K562 (cell line): ENCODE results near the gene AKT2. TPM values are rescaled to one million over a fixed set of nuclear protein-coding genes. Genes with fewer than 3 reads are reported as not detected.

Source experiments
- ATAC-seq: fragments of 200-7000 bp; cut with Tn5 transposase; 3 replicates; pipeline ENCODE4 v1.9.1; 2020; ENCODE audit warnings: moderate library complexity
- BruUV-seq: library from RNA; stranded (reverse); fragments of 400-500 nt; replicated peaks from 2 replicates; lab custom pipeline; 2021; lab: Mats Ljungman, UMichigan
- CTCF ChIA-PET: fragments of 300-600 bp; formaldehyde crosslinking; extraction: SDS; loops from one replicate; lab custom pipeline; 2021; ENCODE audit warnings: low intra/inter-chr PET ratio; lab: Yijun Ruan, JAX
- POLR2A ChIA-PET: fragments of 300-600, 350-650 bp; sonication (Branson Sonifier 250); formaldehyde crosslinking; extraction: SDS; loops from one replicate; lab custom pipeline; 2021; ENCODE audit warnings: antibody characterized with exemption, inconsistent platforms; lab: Yijun Ruan, JAX
- DNase-seq, 4 experiments: peaks; one replicate each; pipeline versions ENCODE4 v3.0.0 to v3.0.0-alpha.2; 2011 to 2018; ENCODE audit warnings: low spot score in 3 of 4, mixed read lengths in 3 of 4; ENCODE audit errors: extremely low read depth in 1 of 4
- FAIRE-seq: peaks from 2 replicates; lab custom pipeline; 2011; peaks lifted over from hg19 to GRCh38; lab: Jason Lieb, UNC
- H2AFZ ChIP-seq: 2 replicates; pipeline ENCODE4 v1.6.0; 2011; ENCODE audit warnings: low read depth, low read length, control low read depth, inconsistent platforms
- H3K27ac ChIP-seq: fragments of 200-600 bp; 3 replicates; pipeline ENCODE4 v1.8.0; 2011; ENCODE audit warnings: low read depth, mild to moderate bottlenecking, control low read depth, inconsistent platforms, low read length, moderate library complexity, mixed read lengths; ENCODE audit errors: extremely low read depth
- H3K27me3 ChIP-seq, 2 experiments: fragments of 300-600 bp in 1 of 2; 2 replicates in 1 of 2; 3 replicates in 1 of 2; pipeline versions ENCODE4 v1.6.0 to v1.8.0; 2011; ENCODE audit warnings: inconsistent platforms in 2 of 2, low read length in 2 of 2, mild to moderate bottlenecking in 1 of 2, mixed read lengths in 1 of 2, moderate library complexity in 1 of 2; ENCODE audit not compliant: control insufficient read depth in 2 of 2, insufficient read depth in 2 of 2
- H3K36me3 ChIP-seq: fragments of 300-600 bp; 3 replicates; pipeline ENCODE4 v1.8.0; 2011; ENCODE audit warnings: mild to moderate bottlenecking, low read length, inconsistent platforms; ENCODE audit not compliant: control insufficient read depth, insufficient read depth
- H3K4me1 ChIP-seq, 2 experiments: fragments of 200-600 bp in 1 of 2; replicated peaks in 1 of 2; 2 replicates in 1 of 2; 3 replicates in 1 of 2; pipeline versions ENCODE4 v1.5.1 to v1.8.0; 2011; ENCODE audit warnings: inconsistent platforms in 2 of 2, low read length in 2 of 2, mild to moderate bottlenecking in 1 of 2, mixed read lengths in 1 of 2, moderate library complexity in 1 of 2; ENCODE audit not compliant: control insufficient read depth in 2 of 2, insufficient read depth in 2 of 2
- H3K4me2 ChIP-seq: 2 replicates; pipeline ENCODE4 v1.6.1; 2011; ENCODE audit warnings: low read length, control low read depth, inconsistent platforms, mixed read lengths; ENCODE audit not compliant: insufficient read depth
- H3K4me3 ChIP-seq: fragments of 200-600 bp; sonication (generic), shearing (Covaris generic); 2 replicates; pipeline ENCODE4 v1.5.1; 2016; ENCODE audit warnings: control low read depth, inconsistent platforms
- H3K79me2 ChIP-seq: fragments of 200-600 bp; 3 replicates; pipeline ENCODE4 v1.8.0; 2011; ENCODE audit warnings: low read length, inconsistent platforms; ENCODE audit not compliant: control insufficient read depth, insufficient read depth
- H3K9ac ChIP-seq, 2 experiments: 2 replicates each; pipeline versions ENCODE4 v1.6.0 to v1.6.1; 2011; ENCODE audit warnings: low read depth in 2 of 2, low read length in 2 of 2, control low read depth in 1 of 2, inconsistent platforms in 1 of 2, mild to moderate bottlenecking in 1 of 2, mixed read lengths in 1 of 2; ENCODE audit not compliant: insufficient read depth in 1 of 2
- H3K9me1 ChIP-seq: one replicate; pipeline ENCODE4 v1.6.0; 2011; ENCODE audit warnings: inconsistent platforms, mild to moderate bottlenecking, low read length, moderate library complexity; ENCODE audit not compliant: control insufficient read depth, insufficient read depth
- H3K9me3 ChIP-seq: replicated peaks from 2 replicates; pipeline ENCODE4 v1.5.1; 2011; ENCODE audit warnings: low read depth, low read length, inconsistent platforms; ENCODE audit not compliant: control insufficient read depth, insufficient read depth
- H4K20me1 ChIP-seq: replicated peaks from 2 replicates; pipeline ENCODE4 v1.6.1; 2011; ENCODE audit warnings: low read length, inconsistent platforms, mixed read lengths; ENCODE audit not compliant: control insufficient read depth, insufficient read depth
- ARID2 ChIP-seq: fragments of 450-650 bp; IDR thresholded peaks from 2 replicates; pipeline ENCODE4 v1.6.1; 2017; ENCODE audit warnings: antibody characterized with exemption, mild to moderate bottlenecking
- ILK ChIP-seq: fragments of 450-650 bp; IDR thresholded peaks from 2 replicates; pipeline ENCODE4 v1.6.1; 2016; ENCODE audit warnings: missing genetic modification characterization, low read depth, mild to moderate bottlenecking, missing compliant biosample characterization, moderate library complexity, borderline replicate concordance
- MAFF ChIP-seq: IDR thresholded peaks from 2 replicates; pipeline ENCODE4 v1.6.1; 2012; ENCODE audit warnings: low read length, improper control_type of control experiment
- MED1 ChIP-seq: sonication (generic); formaldehyde crosslinking; IDR thresholded peaks from 2 replicates; pipeline ENCODE4 v1.8.1; 2023; ENCODE audit warnings: missing genetic modification reagents, borderline replicate concordance
- MIER1 ChIP-seq: fragments of 450-650 bp; IDR thresholded peaks from 2 replicates; pipeline ENCODE4 v1.6.1; 2016; ENCODE audit warnings: antibody characterized with exemption, mild to moderate bottlenecking, low read depth
- MTA2 ChIP-seq: fragments of 450-650 bp; IDR thresholded peaks from 2 replicates; pipeline ENCODE4 v1.6.1; 2016; ENCODE audit warnings: low read depth
- NCOA6 ChIP-seq: fragments of 450-650 bp; IDR thresholded peaks from 2 replicates; pipeline ENCODE4 v1.6.1; 2017; ENCODE audit warnings: mild to moderate bottlenecking
- PCBP2 ChIP-seq: fragments of 200-400 bp; formaldehyde crosslinking; IDR thresholded peaks from 2 replicates; pipeline ENCODE4 v1.6.1; 2018; ENCODE audit warnings: low read length, low read depth, mild to moderate bottlenecking, moderate library complexity; ENCODE audit not compliant: poor library complexity, severe bottlenecking
- RHOXF2B ChIP-seq: fragments of 250-450 bp; sonication (Bioruptor Pico); conservative IDR thresholded peaks from 2 replicates; pipeline ENCODE4 v1.5.1; 2021
- ZNF253 ChIP-seq: fragments of 250-450 bp; sonication (Bioruptor Pico); conservative IDR thresholded peaks from 2 replicates; pipeline ENCODE4 v1.6.1; 2021; ENCODE audit warnings: mild to moderate bottlenecking
- ZNF583 ChIP-seq: fragments of 250-450 bp; sonication (Bioruptor Pico); IDR thresholded peaks from 2 replicates; pipeline ENCODE4 v1.4.0; 2020
- ZNF707 ChIP-seq: fragments of 250-450 bp; sonication (Bioruptor Pico); conservative IDR thresholded peaks from 2 replicates; pipeline ENCODE4 v1.8.0; 2022; ENCODE audit warnings: inconsistent platforms, mild to moderate bottlenecking, moderate library complexity
- WGBS: fragments of 100-300 bp; shearing (Covaris generic); methylation state at CpG from one replicate; pipeline ENCODE4 v1.1.6; 2016; ENCODE audit warnings: low coverage, mixed read lengths; ENCODE audit not compliant: insufficient coverage; ENCODE audit errors: missing lambda C conversion rate; 5-methylcytosine and 5-hydroxymethylcytosine counted together
- in situ Hi-C: fragments of 300-500 bp; cut with MboI; formaldehyde crosslinking; loops from 4 replicates; pipeline ENCODE4 v1.15.0; 2018; ENCODE audit warnings: inconsistent platforms, mixed read lengths
- intact Hi-C: fragments of 100-400 bp; cut with micrococcal nuclease; formaldehyde crosslinking; loops from 2 replicates; pipeline ENCODE4 v1.14.2; 2022
- polyA plus RNA-seq, 8 experiments: library from polyadenylated mRNA; depleted of rRNA in 4 of 8; stranded (reverse) in 5 of 8; unstranded in 3 of 8; fragments of >200 nt; fragmentation: Nextera tagmentation in 2 of 8; fragmentation: Illumina TruSeq in 1 of 8; extraction: Ambion mirVana in 2 of 8; extraction: Trizol in 1 of 8; gene quantifications; 2 replicates each; pipeline versions ENCODE4 v1.2.1 to v1.2.3, GENCODE V29; 2011 to 2014; ENCODE audit warnings: inconsistent platforms in 1 of 8, missing spikeins in 1 of 8
- total RNA-seq, 7 experiments: library from RNA; depleted of rRNA in 6 of 7; stranded (reverse); fragments of >200 nt in 6 of 7; fragmentation: Illumina TruSeq in 2 of 7; extraction: Trizol in 2 of 7; gene quantifications; 2 replicates each; pipeline versions ENCODE4 v1.2.1 to v1.2.3, GENCODE V29; 2011 to 2021; ENCODE audit warnings: low replicate concordance in 1 of 7
- TF ChIP-seq, protein P1 (sequence below): fragments of 250-450 bp; sonication (Bioruptor Pico); IDR thresholded peaks from 2 replicates; pipeline ENCODE4 v1.4.0; 2020; ENCODE audit warnings: mild to moderate bottlenecking, moderate library complexity
- TF ChIP-seq, protein P2 (sequence below): fragments of 250-450 bp; sonication (Bioruptor Pico); IDR thresholded peaks from 2 replicates; pipeline ENCODE4 v1.8.0; 2021; ENCODE audit warnings: borderline replicate concordance, mild to moderate bottlenecking, moderate library complexity; ENCODE audit not compliant: poor library complexity, severe bottlenecking
- TF ChIP-seq, protein P3 (sequence below): fragments of 250-450 bp; sonication (Bioruptor Pico); IDR thresholded peaks from 2 replicates; pipeline ENCODE4 v1.4.0; 2020; ENCODE audit warnings: borderline replicate concordance
- TF ChIP-seq, protein P4 (sequence below): sonication (generic); formaldehyde crosslinking; IDR thresholded peaks from 2 replicates; pipeline ENCODE4 v1.9.0; 2022; ENCODE audit warnings: mild to moderate bottlenecking, missing genetic modification reagents

Gene AKT2
- total and polyA plus RNA-seq, 9 of the 15 experiments (the other 6 are each of a cell fraction or from before 2014, with no cell fraction given): 1.1 to 132 (median 67.7) TPM

DNA sequence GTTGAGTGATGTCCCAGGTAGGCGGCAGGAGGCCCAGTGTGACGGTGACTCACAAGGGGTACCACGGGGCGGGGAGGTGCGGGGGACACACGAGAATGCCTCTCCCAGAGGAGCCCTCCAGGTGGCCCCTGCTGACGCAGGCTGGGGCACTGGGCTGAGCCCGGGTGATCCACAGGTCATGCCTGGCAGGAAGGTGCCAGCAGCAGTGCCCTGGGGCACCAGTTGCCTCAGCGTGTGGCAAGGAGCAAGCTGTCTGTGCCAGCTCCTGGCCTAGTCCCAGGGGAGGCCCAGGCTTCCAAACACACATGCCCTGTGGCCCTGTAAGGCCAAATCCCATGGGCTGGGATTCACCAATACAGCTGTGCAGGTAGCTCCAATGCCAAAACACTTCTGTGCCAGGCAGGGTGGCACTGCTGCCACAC is 28.0 kb downstream of the AKT2 start (continued):
- TF ChIP-seq, protein P1, sequence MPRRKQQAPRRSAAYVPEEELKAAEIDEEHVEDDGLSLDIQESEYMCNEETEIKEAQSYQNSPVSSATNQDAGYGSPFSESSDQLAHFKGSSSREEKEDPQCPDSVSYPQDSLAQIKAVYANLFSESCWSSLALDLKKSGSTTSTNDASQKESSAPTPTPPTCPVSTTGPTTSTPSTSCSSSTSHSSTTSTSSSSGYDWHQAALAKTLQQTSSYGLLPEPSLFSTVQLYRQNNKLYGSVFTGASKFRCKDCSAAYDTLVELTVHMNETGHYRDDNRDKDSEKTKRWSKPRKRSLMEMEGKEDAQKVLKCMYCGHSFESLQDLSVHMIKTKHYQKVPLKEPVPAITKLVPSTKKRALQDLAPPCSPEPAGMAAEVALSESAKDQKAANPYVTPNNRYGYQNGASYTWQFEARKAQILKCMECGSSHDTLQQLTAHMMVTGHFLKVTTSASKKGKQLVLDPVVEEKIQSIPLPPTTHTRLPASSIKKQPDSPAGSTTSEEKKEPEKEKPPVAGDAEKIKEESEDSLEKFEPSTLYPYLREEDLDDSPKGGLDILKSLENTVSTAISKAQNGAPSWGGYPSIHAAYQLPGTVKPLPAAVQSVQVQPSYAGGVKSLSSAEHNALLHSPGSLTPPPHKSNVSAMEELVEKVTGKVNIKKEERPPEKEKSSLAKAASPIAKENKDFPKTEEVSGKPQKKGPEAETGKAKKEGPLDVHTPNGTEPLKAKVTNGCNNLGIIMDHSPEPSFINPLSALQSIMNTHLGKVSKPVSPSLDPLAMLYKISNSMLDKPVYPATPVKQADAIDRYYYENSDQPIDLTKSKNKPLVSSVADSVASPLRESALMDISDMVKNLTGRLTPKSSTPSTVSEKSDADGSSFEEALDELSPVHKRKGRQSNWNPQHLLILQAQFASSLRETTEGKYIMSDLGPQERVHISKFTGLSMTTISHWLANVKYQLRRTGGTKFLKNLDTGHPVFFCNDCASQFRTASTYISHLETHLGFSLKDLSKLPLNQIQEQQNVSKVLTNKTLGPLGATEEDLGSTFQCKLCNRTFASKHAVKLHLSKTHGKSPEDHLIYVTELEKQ (CRISPR knock-in tag): no peak

DNA sequence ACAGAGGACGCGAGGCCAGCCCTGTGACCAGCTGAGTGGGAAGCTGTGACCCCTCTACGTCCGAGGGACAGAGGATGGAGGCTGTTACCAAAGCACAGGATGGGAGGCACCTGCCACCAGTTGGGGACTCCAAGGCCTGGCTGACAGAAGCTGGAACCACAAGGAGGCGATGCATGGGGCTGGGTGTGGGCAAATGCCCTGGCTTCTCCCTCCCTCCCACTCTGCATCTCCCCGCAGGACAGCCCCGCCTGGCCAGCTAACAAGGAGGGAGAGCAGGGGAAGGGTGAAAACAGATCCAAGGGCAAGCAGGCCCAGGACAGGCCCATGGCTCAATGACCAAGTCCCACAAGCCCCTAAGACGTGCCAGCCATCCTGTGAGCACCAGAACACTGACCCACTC is 28.6 kb downstream of the AKT2 start:
- Histone ChIP-seq H3K4me1 (peaks cover 0 to 8% of the 10 kb centered on the region in 2 experiments; a peak in 2 of 5 replicates), H3K27me3 (no peaks in the 10 kb centered on the region), H3K4me2 (no peak overlapping the region), H3K4me3 (no peak overlapping the region), H3K27ac (no peak overlapping the region), H3K9me1 (no peaks in the 10 kb centered on the region), H4K20me1 (no peaks in the 10 kb centered on the region; the same call in 1 of the 2 replicates), H3K79me2 (peaks cover 55% of the 10 kb centered on the region), H3K9ac (no peak overlapping the region), H2AFZ (no peak overlapping the region), H3K9me3 (no peaks in the 10 kb centered on the region), H3K36me3 (peaks cover 61% of the 10 kb centered on the region; the same call in 2 of the 3 replicates)
- FAIRE-seq: no peak
- in situ Hi-C loops: no loop called here
- no peak for ATAC-seq
- no TSS peak for BruUV-seq
- WGBS: 94% methylated on average over 7 of the region's 8 CpGs
- intact Hi-C loops: no loop called here
- no peak for DNase-seq
- ChIA-PET POLR2A (interaction anchor here (1.5 kb wide), 1 partner anchor 16 kb away, joined by 3 read pairs; no protein-coding TSS in a partner anchor), CTCF (no interaction called here)
- TF ChIP-seq RHOXF2B (CRISPR knock-in tag): no peak
- TF ChIP-seq PCBP2: no peak
- TF ChIP-seq MED1 (CRISPR knock-in tag): no peak
- no peak for TF ChIP-seq NCOA6
- no peak for TF ChIP-seq ZNF583 (CRISPR knock-in tag)
- TF ChIP-seq, protein P2, sequence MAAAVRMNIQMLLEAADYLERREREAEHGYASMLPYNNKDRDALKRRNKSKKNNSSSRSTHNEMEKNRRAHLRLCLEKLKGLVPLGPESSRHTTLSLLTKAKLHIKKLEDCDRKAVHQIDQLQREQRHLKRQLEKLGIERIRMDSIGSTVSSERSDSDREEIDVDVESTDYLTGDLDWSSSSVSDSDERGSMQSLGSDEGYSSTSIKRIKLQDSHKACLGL: no peak
- no peak for TF ChIP-seq MIER1
- TF ChIP-seq ZNF253 (CRISPR knock-in tag): no peak
- TF ChIP-seq MAFF: no peak
- TF ChIP-seq, protein P3, sequence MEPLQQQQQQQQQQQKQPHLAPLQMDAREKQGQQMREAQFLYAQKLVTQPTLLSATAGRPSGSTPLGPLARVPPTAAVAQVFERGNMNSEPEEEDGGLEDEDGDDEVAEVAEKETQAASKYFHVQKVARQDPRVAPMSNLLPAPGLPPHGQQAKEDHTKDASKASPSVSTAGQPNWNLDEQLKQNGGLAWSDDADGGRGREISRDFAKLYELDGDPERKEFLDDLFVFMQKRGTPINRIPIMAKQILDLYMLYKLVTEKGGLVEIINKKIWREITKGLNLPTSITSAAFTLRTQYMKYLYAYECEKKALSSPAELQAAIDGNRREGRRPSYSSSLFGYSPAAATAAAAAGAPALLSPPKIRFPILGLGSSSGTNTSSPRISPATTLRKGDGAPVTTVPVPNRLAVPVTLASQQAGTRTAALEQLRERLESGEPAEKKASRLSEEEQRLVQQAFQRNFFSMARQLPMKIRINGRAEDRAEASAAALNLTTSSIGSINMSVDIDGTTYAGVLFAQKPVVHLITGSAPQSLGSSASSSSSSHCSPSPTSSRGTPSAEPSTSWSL (CRISPR knock-in tag): no peak
- no peak for TF ChIP-seq MTA2
- no peak for TF ChIP-seq ILK
- no peak for TF ChIP-seq ZNF707 (CRISPR knock-in tag)
- TF ChIP-seq, protein P4, sequence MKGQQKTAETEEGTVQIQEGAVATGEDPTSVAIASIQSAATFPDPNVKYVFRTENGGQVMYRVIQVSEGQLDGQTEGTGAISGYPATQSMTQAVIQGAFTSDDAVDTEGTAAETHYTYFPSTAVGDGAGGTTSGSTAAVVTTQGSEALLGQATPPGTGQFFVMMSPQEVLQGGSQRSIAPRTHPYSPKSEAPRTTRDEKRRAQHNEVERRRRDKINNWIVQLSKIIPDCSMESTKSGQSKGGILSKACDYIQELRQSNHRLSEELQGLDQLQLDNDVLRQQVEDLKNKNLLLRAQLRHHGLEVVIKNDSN (CRISPR knock-in tag): no peak
- TF ChIP-seq ARID2: no peak
